ENCODE results near the gene ACBD4. TPM values are rescaled to one million over a fixed set of nuclear protein-coding genes. Genes with fewer than 3 reads are reported as not detected.

Gene ACBD4
- total and polyA plus RNA-seq, 2 of the 13 experiments (the other 11 are each of a cell fraction or from before 2014, with no cell fraction given), result 16.1 to 26.9 TPM

DNA sequence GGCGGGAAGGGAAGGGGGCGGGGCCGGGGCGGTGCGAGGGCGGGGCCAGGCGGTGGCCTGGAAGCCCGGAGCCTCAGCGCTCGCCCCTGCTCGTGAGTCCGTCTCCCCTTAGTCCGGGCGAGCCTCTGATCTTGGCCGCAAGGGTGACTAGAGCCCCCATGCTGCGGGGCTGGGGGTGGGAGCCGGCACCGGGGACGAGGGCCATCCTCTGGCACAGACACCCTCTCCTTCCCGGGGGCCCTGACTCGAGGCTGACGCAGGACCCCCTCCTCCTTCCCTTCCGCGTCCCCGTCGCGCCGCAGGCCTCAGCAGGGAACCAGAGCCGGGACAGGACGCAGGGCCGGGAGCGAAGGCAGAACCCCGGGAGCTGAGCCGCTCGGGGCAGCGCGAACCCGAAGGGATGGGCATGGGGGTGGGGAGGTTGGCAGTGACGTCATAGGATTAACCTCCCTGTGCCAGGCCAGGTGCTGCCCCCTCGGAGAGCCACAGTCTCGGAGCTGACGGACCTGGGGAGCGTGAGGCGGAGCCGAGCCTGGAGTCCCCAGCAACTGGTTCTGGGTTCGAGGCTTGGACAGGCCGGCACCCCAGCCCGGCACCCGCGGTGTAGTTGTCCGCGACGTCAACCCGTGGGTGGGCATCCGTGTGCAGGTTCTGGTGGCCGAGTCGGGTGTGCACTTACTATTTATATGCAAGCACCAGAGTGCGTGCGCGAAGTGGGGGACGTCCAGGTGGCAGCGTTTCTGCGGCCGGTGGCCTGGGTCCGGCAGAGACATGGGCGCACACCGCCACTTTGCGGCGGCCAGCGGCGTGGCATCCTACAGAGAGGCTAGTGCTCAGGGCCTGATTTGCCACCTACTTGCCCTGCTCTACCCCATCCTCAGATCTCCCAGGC, 2.7 kb upstream of the ACBD4 start (continued):
- TF ChIP-seq, protein P1, sequence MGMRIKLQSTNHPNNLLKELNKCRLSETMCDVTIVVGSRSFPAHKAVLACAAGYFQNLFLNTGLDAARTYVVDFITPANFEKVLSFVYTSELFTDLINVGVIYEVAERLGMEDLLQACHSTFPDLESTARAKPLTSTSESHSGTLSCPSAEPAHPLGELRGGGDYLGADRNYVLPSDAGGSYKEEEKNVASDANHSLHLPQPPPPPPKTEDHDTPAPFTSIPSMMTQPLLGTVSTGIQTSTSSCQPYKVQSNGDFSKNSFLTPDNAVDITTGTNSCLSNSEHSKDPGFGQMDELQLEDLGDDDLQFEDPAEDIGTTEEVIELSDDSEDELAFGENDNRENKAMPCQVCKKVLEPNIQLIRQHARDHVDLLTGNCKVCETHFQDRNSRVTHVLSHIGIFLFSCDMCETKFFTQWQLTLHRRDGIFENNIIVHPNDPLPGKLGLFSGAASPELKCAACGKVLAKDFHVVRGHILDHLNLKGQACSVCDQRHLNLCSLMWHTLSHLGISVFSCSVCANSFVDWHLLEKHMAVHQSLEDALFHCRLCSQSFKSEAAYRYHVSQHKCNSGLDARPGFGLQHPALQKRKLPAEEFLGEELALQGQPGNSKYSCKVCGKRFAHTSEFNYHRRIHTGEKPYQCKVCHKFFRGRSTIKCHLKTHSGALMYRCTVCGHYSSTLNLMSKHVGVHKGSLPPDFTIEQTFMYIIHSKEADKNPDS (CRISPR knock-in tag; IDR thresholded peaks at IDR 0.05), result 0 out of 2 replicates have a peak, but pooled peaks have one; percentile 61
- peak; percentile 83 for TF ChIP-seq HOXA3 (CRISPR knock-in tag; IDR thresholded peaks at IDR 0.05)
- no peak for TF ChIP-seq MBNL3 (CRISPR knock-in tag; conservative IDR thresholded peaks at IDR 0.05)
- TF ChIP-seq ELF3 (CRISPR knock-in tag; IDR thresholded peaks at IDR 0.05), result 0 out of 2 replicates have a peak, but pooled peaks have one; percentile 14
- no peak for TF ChIP-seq CBFB (CRISPR knock-in tag; IDR thresholded peaks at IDR 0.05)
- TF ChIP-seq ZNF792 (CRISPR knock-in tag; IDR thresholded peaks at IDR 0.05), result peak; percentile 69; the same call in 1 of the 2 replicates
- no peak for TF ChIP-seq MTF1 (CRISPR knock-in tag; IDR thresholded peaks at IDR 0.05)
- TF ChIP-seq, protein P2, sequence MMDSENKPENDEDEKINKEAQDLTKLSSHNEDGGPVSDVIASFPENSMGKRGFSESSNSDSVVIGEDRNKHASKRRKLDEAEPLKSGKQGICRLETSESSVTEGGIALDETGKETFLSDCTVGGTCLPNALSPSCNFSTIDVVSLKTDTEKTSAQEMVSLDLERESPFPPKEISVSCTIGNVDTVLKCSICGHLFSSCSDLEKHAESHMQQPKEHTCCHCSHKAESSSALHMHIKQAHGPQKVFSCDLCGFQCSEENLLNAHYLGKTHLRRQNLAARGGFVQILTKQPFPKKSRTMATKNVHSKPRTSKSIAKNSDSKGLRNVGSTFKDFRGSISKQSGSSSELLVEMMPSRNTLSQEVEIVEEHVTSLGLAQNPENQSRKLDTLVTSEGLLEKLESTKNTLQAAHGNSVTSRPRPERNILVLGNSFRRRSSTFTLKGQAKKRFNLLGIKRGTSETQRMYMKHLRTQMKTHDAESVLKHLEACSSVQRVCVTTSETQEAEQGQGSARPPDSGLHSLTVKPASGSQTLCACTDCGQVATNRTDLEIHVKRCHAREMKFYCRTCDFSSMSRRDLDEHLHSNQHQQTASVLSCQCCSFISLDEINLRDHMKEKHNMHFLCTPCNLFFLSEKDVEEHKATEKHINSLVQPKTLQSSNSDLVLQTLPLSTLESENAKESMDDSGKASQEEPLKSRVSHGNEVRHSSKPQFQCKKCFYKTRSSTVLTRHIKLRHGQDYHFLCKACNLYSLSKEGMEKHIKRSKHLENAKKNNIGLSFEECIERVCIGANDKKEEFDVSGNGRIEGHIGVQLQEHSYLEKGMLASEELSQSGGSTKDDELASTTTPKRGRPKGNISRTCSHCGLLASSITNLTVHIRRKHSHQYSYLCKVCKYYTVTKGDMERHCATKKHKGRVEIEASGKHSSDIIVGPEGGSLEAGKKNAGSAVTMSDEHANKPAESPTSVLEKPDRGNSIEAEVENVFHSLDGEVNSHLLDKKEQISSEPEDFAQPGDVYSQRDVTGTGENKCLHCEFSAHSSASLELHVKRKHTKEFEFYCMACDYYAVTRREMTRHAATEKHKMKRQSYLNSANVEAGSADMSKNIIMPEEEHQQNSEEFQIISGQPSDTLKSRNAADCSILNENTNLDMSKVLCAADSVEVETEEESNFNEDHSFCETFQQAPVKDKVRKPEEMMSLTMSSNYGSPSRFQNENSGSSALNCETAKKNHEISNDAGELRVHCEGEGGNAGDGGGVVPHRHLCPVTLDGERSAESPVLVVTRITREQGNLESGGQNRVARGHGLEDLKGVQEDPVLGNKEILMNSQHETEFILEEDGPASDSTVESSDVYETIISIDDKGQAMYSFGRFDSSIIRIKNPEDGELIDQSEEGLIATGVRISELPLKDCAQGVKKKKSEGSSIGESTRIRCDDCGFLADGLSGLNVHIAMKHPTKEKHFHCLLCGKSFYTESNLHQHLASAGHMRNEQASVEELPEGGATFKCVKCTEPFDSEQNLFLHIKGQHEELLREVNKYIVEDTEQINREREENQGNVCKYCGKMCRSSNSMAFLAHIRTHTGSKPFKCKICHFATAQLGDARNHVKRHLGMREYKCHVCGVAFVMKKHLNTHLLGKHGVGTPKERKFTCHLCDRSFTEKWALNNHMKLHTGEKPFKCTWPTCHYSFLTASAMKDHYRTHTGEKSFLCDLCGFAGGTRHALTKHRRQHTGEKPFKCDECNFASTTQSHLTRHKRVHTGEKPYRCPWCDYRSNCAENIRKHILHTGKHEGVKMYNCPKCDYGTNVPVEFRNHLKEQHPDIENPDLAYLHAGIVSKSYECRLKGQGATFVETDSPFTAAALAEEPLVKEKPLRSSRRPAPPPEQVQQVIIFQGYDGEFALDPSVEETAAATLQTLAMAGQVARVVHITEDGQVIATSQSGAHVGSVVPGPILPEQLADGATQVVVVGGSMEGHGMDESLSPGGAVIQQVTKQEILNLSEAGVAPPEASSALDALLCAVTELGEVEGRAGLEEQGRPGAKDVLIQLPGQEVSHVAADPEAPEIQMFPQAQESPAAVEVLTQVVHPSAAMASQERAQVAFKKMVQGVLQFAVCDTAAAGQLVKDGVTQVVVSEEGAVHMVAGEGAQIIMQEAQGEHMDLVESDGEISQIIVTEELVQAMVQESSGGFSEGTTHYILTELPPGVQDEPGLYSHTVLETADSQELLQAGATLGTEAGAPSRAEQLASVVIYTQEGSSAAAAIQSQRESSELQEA (CRISPR knock-in tag; IDR thresholded peaks at IDR 0.05; ENCODE audit: not compliant biosample characterization), result peak; percentile 27
- TF ChIP-seq, protein P3, sequence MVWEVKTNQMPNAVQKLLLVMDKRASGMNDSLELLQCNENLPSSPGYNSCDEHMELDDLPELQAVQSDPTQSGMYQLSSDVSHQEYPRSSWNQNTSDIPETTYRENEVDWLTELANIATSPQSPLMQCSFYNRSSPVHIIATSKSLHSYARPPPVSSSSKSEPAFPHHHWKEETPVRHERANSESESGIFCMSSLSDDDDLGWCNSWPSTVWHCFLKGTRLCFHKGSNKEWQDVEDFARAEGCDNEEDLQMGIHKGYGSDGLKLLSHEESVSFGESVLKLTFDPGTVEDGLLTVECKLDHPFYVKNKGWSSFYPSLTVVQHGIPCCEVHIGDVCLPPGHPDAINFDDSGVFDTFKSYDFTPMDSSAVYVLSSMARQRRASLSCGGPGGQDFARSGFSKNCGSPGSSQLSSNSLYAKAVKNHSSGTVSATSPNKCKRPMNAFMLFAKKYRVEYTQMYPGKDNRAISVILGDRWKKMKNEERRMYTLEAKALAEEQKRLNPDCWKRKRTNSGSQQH (CRISPR knock-in tag; IDR thresholded peaks at IDR 0.05; ENCODE audit: low read depth), result no peak; the same call in 1 of the 2 replicates
- TF ChIP-seq ZNF121 (CRISPR knock-in tag; IDR thresholded peaks at IDR 0.05), result peak; percentile 49
- peak; percentile 76 for TF ChIP-seq KDM4B (CRISPR knock-in tag; IDR thresholded peaks at IDR 0.05)
- no peak for TF ChIP-seq ZNF12 (CRISPR knock-in tag; IDR thresholded peaks at IDR 0.05)
- TF ChIP-seq ZNF639 (CRISPR knock-in tag; conservative IDR thresholded peaks at IDR 0.05), result no peak; the same call in 1 of the 2 replicates
- TF ChIP-seq HCFC1 (IDR thresholded peaks at IDR 0.05; ENCODE audit: low read depth, low read length), result no peak
- peak; percentile 81 for TF ChIP-seq JUN (CRISPR knock-in tag; IDR thresholded peaks at IDR 0.05)
